Left ventricle myocardium superior (tissue), 1 donor: ENCODE measurements around the gene ALKBH4. TPM values are rescaled to one million over a fixed set of nuclear protein-coding genes. Genes with fewer than 3 reads are reported as not detected.

Experiments used
- ATAC-seq: fragments of 200-7000 bp; cut with Tn5 transposase; one replicate; pipeline ENCODE4 v1.9.1; 2020; ENCODE audit warnings: mild to moderate bottlenecking, moderate library complexity
- DNase-seq: peaks from one replicate; pipeline ENCODE4 v3.0.0-alpha.2; 2020
- intact Hi-C: fragments of 100-400 bp; cut with micrococcal nuclease; formaldehyde crosslinking; loops from one replicate; pipeline ENCODE4 v1.11.0; 2022
- total RNA-seq: library from RNA; stranded (reverse); fragmentation: NEBNext Ultra II Directional; extraction: Animal tissue kit (Norgen Biotek cat#: 25700); gene quantifications from one replicate; pipeline ENCODE4 v1.2.1, GENCODE V29; 2021
- donor health status: DM: no; HTN: yes; CAD: no; lungs with severe emphysema.

The ALKBH4 gene
- total RNA-seq, 1 donor from 2014 or later: 4.5 TPM

GRCh38 chr7:102433219-102434038 is 31.2 kb downstream of the ALKBH4 start, which contains the start of gene ORAI2:
Gene ORAI2 (plus strand): TSS chr7:102433575. CDS start chr7:102438957, 5,382 bp downstream.
- DNase-seq: peak; percentile 90
- ATAC-seq: peak; percentile 87
- intact Hi-C loops: no loop called here

GRCh38 chr7:102432442-102433218 is 32.0 kb downstream of the ALKBH4 start:
- ATAC-seq: peak; percentile 20

GRCh38 chr7:102431617-102432298 is 32.9 kb downstream of the ALKBH4 start:
- ATAC-seq: no peak
- DNase-seq: no peak
- intact Hi-C loops: no loop called here

More at GRCh38 chr7:102432442-102433218, 32.0 kb downstream of the ALKBH4 start:
- no peak for DNase-seq
- intact Hi-C loops: no loop called here

GRCh38 chr7:102429141-102429899 is 35.3 kb downstream of the ALKBH4 start:
- ATAC-seq (no peak), DNase-seq (no peak)
- intact Hi-C loops: no loop called here

- intact Hi-C loops: no loop called here
- DNase-seq (no peak), ATAC-seq (no peak)
Measured at GRCh38 chr7:102427019-102427405, 37.7 kb downstream of the ALKBH4 start.

GRCh38 chr7:102426268-102427018 is 38.2 kb downstream of the ALKBH4 start:
- DNase-seq (no peak), ATAC-seq (peak; percentile 33)
- intact Hi-C loops: no loop called here

GRCh38 chr7:102425639-102426267 is 38.9 kb downstream of the ALKBH4 start:
- ATAC-seq: peak; percentile 64
- intact Hi-C loops: no loop called here

GRCh38 chr7:102424787-102425218 is 39.9 kb downstream of the ALKBH4 start:
- DNase-seq: no peak

More at GRCh38 chr7:102425639-102426267, 38.9 kb downstream of the ALKBH4 start:
- peak; percentile 65 for DNase-seq

GRCh38 chr7:102424129-102424551 is 40.5 kb downstream of the ALKBH4 start:
- no peak for DNase-seq
- intact Hi-C loops: no loop called here
- ATAC-seq: no peak

More at GRCh38 chr7:102424787-102425218, 39.9 kb downstream of the ALKBH4 start:
- no peak for ATAC-seq
- intact Hi-C loops: no loop called here

GRCh38 chr7:102421706-102422240 is 42.9 kb downstream of the ALKBH4 start:
- no peak for ATAC-seq
- intact Hi-C loops: no loop called here
- DNase-seq: no peak

- no peak for ATAC-seq
- no peak for DNase-seq
- intact Hi-C loops: no loop called here
Measured at GRCh38 chr7:102418592-102418991, 46.1 kb downstream of the ALKBH4 start.

- intact Hi-C loops: no loop called here
- no peak for ATAC-seq
- no peak for DNase-seq
Measured at GRCh38 chr7:102417105-102417504, 47.6 kb downstream of the ALKBH4 start.

- intact Hi-C loops: no loop called here
- ATAC-seq: no peak
- no peak for DNase-seq
Measured at GRCh38 chr7:102416406-102416805, 48.3 kb downstream of the ALKBH4 start.

- DNase-seq (peak; percentile 38), ATAC-seq (no peak)
- intact Hi-C loops: no loop called here
Measured at GRCh38 chr7:102415685-102416225, 48.9 kb downstream of the ALKBH4 start.

- no peak for ATAC-seq
- no peak for DNase-seq
- intact Hi-C loops: no loop called here
Measured at GRCh38 chr7:102413611-102414010, 51.1 kb downstream of the ALKBH4 start.

- DNase-seq (no peak), ATAC-seq (peak; percentile 14)
- intact Hi-C loops: no loop called here
Measured at GRCh38 chr7:102413091-102413490, 51.6 kb downstream of the ALKBH4 start.

GRCh38 chr7:102412548-102412947 is 52.1 kb downstream of the ALKBH4 start:
- intact Hi-C loops: no loop called here
- ATAC-seq: peak; percentile 92
- peak; percentile 66 for DNase-seq
